ENCODE results near the gene TLE3.

- TF ChIP-seq CTCF (IDR thresholded peaks at IDR 0.05), result no peak
- no peak for TF ChIP-seq EP300 (IDR thresholded peaks at IDR 0.05)
- no peak for TF ChIP-seq POLR2A (IDR thresholded peaks at IDR 0.05)
These were observed 49.5 kb downstream of the TLE3 start for GRCh38 chr15:70048198-70048565.
